HEK293 (cell line): ENCODE measurements around the gene HPD.
A peak's percentile ranks its signal among the peaks of the same experiment; 100 is the strongest.

ENCODE experiments used
- CTCF ChIA-PET: fragments of 350-600 bp; formaldehyde crosslinking; extraction: SDS; loops from one replicate; lab custom pipeline; 2021; ENCODE audit warnings: antibody characterized with exemption; lab: Yijun Ruan, JAX
- POLR2A ChIA-PET: fragments of 300-600 bp; formaldehyde crosslinking; extraction: SDS; loops from one replicate; lab custom pipeline; 2020; ENCODE audit warnings: antibody characterized with exemption, inconsistent platforms; lab: Yijun Ruan, JAX
- H3K27ac ChIP-seq: fragments of 200-500 bp; sonication (Bioruptor generic); 2 replicates; pipeline ENCODE4 v1.5.1; 2014; ENCODE audit warnings: low read depth, low read length, control low read depth, inconsistent platforms; ENCODE audit errors: extremely low read depth
- H3K36me3 ChIP-seq, 2 experiments: fragments of 200-500 bp in 1 of 2; sonication (Bioruptor generic) in 1 of 2; 1 replicate in 1 of 2; 2 replicates in 1 of 2; pipeline ENCODE4 v1.5.1; 2014 to 2017; ENCODE audit warnings: inconsistent platforms in 2 of 2, low read length in 2 of 2; ENCODE audit not compliant: control insufficient read depth in 2 of 2, insufficient read depth in 1 of 2
- H3K4me1 ChIP-seq: fragments of 200-500 bp; sonication (Bioruptor generic); 2 replicates; pipeline ENCODE4 v1.5.1; 2014; ENCODE audit warnings: mild to moderate bottlenecking, low read length, inconsistent platforms; ENCODE audit not compliant: control insufficient read depth, insufficient read depth
- H3K4me3 ChIP-seq: 2 replicates; pipeline ENCODE4 v1.5.1; 2011; ENCODE audit warnings: low read depth, mild to moderate bottlenecking, control low read depth, low read length, moderate library complexity
- H3K9me3 ChIP-seq: fragments of 200-500 bp; sonication (Bioruptor generic); 2 replicates; pipeline ENCODE4 v1.5.1; 2014; ENCODE audit warnings: low read depth, low read length, inconsistent platforms; ENCODE audit not compliant: control insufficient read depth, insufficient read depth
- FEZF1 ChIP-seq: fragments of 450-650 bp; formaldehyde crosslinking; IDR thresholded peaks from 2 replicates; pipeline ENCODE4 v1.5.1; 2016; ENCODE audit warnings: missing biosample characterization, missing genetic modification characterization
- HOXC10 ChIP-seq: sonication (generic); formaldehyde crosslinking; IDR thresholded peaks from 2 replicates; pipeline ENCODE4 v1.8.1; 2023; ENCODE audit warnings: mild to moderate bottlenecking, missing genetic modification reagents
- HOXD13 ChIP-seq: sonication (generic); formaldehyde crosslinking; IDR thresholded peaks from 2 replicates; pipeline ENCODE4 v1.8.0; 2022; ENCODE audit warnings: missing genetic modification reagents, borderline replicate concordance
- KLF10 ChIP-seq: fragments of 450-650 bp; IDR thresholded peaks from 2 replicates; pipeline ENCODE4 v1.5.1; 2018; ENCODE audit warnings: missing biosample characterization, mild to moderate bottlenecking, missing genetic modification characterization
- MEIS1 ChIP-seq: sonication (generic); formaldehyde crosslinking; IDR thresholded peaks from 2 replicates; pipeline ENCODE4 v1.8.1; 2022; ENCODE audit warnings: missing genetic modification reagents, mild to moderate bottlenecking, borderline replicate concordance
- SCRT1 ChIP-seq: fragments of 450-650 bp; formaldehyde crosslinking; IDR thresholded peaks from 2 replicates; pipeline ENCODE4 v1.5.1; 2016; ENCODE audit warnings: missing biosample characterization, missing genetic modification characterization, borderline replicate concordance
- SP2 ChIP-seq: fragments of 450-650 bp; formaldehyde crosslinking; IDR thresholded peaks from 2 replicates; pipeline ENCODE4 v1.5.1; 2016; ENCODE audit warnings: missing biosample characterization, missing genetic modification characterization
- SP3 ChIP-seq: fragments of 450-650 bp; formaldehyde crosslinking; IDR thresholded peaks from 2 replicates; pipeline ENCODE4 v1.5.1; 2016; ENCODE audit warnings: missing biosample characterization, missing genetic modification characterization
- YY1 ChIP-seq: fragments of 450-650 bp; formaldehyde crosslinking; IDR thresholded peaks from 2 replicates; pipeline ENCODE4 v1.5.1; 2018; ENCODE audit warnings: missing biosample characterization, missing genetic modification characterization
- ZBTB7A ChIP-seq: fragments of 450-650 bp; formaldehyde crosslinking; IDR thresholded peaks from 2 replicates; pipeline ENCODE4 v1.5.1; 2016; ENCODE audit warnings: low read depth, missing biosample characterization, missing genetic modification characterization
- ZFHX2 ChIP-seq: fragments of 450-650 bp; formaldehyde crosslinking; conservative IDR thresholded peaks from 2 replicates; pipeline ENCODE4 v1.5.1; 2016; ENCODE audit warnings: missing biosample characterization, missing genetic modification characterization
- ZNF112 ChIP-seq: fragments of 450-650 bp; formaldehyde crosslinking; IDR thresholded peaks from 2 replicates; pipeline ENCODE4 v1.5.0; 2017; ENCODE audit warnings: missing biosample characterization, missing genetic modification characterization
- ZNF138 ChIP-seq: fragments of 450-650 bp; formaldehyde crosslinking; IDR thresholded peaks from 2 replicates; pipeline ENCODE4 v1.5.1; 2016; ENCODE audit warnings: missing biosample characterization, missing genetic modification characterization, borderline replicate concordance
- ZNF23 ChIP-seq: fragments of 450-650 bp; formaldehyde crosslinking; IDR thresholded peaks from 2 replicates; pipeline ENCODE4 v1.5.1; 2016; ENCODE audit warnings: missing biosample characterization, missing genetic modification characterization, borderline replicate concordance
- ZNF416 ChIP-seq: fragments of 450-650 bp; formaldehyde crosslinking; IDR thresholded peaks from 2 replicates; pipeline ENCODE4 v1.5.1; 2016; ENCODE audit warnings: missing biosample characterization, missing genetic modification characterization
- ZNF48 ChIP-seq: fragments of 450-650 bp; formaldehyde crosslinking; IDR thresholded peaks from 2 replicates; pipeline ENCODE4 v1.5.1; 2016; ENCODE audit warnings: missing biosample characterization, missing genetic modification characterization
- ZNF514 ChIP-seq: fragments of 450-650 bp; formaldehyde crosslinking; IDR thresholded peaks from 2 replicates; pipeline ENCODE4 v1.5.1; 2016; ENCODE audit warnings: missing biosample characterization, missing genetic modification characterization
- ZNF548 ChIP-seq: fragments of 450-650 bp; formaldehyde crosslinking; IDR thresholded peaks from 2 replicates; pipeline ENCODE4 v1.5.1; 2016; ENCODE audit warnings: missing biosample characterization, missing genetic modification characterization
- ZNF654 ChIP-seq: fragments of 450-650 bp; formaldehyde crosslinking; IDR thresholded peaks from 2 replicates; pipeline ENCODE4 v1.5.1; 2016; ENCODE audit warnings: low read depth, missing biosample characterization, missing genetic modification characterization
- ZSCAN16 ChIP-seq: fragments of 450-650 bp; formaldehyde crosslinking; IDR thresholded peaks from 2 replicates; pipeline ENCODE4 v1.5.1; 2016; ENCODE audit warnings: missing biosample characterization, missing genetic modification characterization
- TF ChIP-seq, protein P1 (sequence below): fragments of 450-650 bp; formaldehyde crosslinking; IDR thresholded peaks from 2 replicates; pipeline ENCODE4 v1.5.1; 2016; ENCODE audit warnings: missing biosample characterization, missing genetic modification characterization
- TF ChIP-seq, protein P2 (sequence below): fragments of 450-650 bp; formaldehyde crosslinking; IDR thresholded peaks from 2 replicates; pipeline ENCODE4; 2016; ENCODE audit warnings: missing biosample characterization, missing genetic modification characterization
- TF ChIP-seq, protein P3 (sequence below): fragments of 450-650 bp; formaldehyde crosslinking; IDR thresholded peaks from 2 replicates; pipeline ENCODE4 v1.5.1; 2016; ENCODE audit warnings: missing biosample characterization, missing genetic modification characterization
- TF ChIP-seq, protein P4 (sequence below): fragments of 450-650 bp; formaldehyde crosslinking; IDR thresholded peaks from 2 replicates; pipeline ENCODE4 v1.5.1; 2016; ENCODE audit warnings: missing biosample characterization, missing genetic modification characterization, borderline replicate concordance
- TF ChIP-seq, protein P5 (sequence below): fragments of 450-650 bp; formaldehyde crosslinking; IDR thresholded peaks from 2 replicates; pipeline ENCODE4 v1.5.1; 2016; ENCODE audit warnings: missing biosample characterization, missing genetic modification characterization
- TF ChIP-seq, protein P6 (sequence below): fragments of 450-650 bp; formaldehyde crosslinking; IDR thresholded peaks from 2 replicates; pipeline ENCODE4 v1.5.1; 2016; ENCODE audit warnings: missing biosample characterization, missing genetic modification characterization, low read depth

HPD gene

DNA sequence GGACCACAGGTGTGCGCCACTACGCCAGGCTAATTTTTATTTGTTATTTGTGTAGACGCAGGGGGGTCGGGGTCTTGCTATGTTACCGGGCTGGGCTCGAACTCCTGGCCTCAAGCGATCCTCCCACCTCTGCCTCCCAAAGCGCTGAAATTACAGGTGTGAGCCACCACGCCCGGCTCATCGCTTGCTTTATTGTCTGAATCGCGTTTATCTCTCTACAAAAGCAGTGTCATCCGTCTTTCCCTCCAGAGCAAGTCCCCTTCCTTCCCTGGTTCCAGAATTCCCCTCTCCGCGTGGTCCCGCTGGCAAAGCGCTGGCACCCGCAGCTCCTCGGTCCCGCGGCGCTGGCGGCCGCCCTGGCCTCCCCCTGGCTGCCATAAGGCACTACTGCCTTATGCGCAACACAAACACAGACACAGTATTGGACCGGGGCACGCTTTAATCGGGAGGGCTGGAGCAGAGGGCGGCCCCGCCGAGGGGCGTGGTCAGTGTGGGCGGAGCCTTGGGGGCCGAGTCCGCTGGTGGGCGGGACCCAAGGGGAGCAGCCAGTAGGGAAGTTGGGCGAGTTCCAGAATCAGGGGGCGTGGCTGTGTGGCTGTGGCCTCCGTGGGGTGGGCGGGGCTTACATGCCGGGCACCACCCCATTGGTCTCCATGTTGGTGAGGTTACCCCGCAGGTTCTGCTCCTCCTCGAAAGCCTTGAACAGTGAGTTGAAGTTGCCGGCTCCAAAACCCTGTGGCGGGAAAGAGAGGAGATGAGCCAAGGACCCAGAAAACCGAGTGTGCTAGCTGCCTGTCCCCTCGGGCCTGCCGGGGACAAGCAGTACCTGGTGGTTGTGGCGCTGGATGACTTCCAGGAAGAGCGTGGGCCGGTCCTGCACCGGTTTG, 19.3 kb downstream of the HPD start:
- Histone ChIP-seq H3K4me1 (peaks cover 5% of the 10 kb centered on the region; the same call in 1 of the 2 replicates), H3K36me3 (no peaks in the 10 kb centered on the region), H3K4me3 (peak overlapping the region; percentile 55), H3K27ac (peak overlapping the region; percentile 46; the same call in 1 of the 2 replicates), H3K9me3 (no peaks in the 10 kb centered on the region)
- CTCF ChIA-PET = interaction anchor here (1.0 to 3.6 kb wide), 4 partner anchors 15 to 45 kb away, joined by 3 to 24 read pairs (median 14); partner anchors contain the start of gene RHOF
- POLR2A ChIA-PET = interaction anchor here (0.6 to 1.0 kb wide), 7 partner anchors 29 to 599 kb away, joined by 3 to 5 read pairs (median 3); partner anchors contain the start of gene PSMD9
- TF ChIP-seq ZNF112 = no peak
- no peak for TF ChIP-seq ZNF514
- TF ChIP-seq, protein P1, sequence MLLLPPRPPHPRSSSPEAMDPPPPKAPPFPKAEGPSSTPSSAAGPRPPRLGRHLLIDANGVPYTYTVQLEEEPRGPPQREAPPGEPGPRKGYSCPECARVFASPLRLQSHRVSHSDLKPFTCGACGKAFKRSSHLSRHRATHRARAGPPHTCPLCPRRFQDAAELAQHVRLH (tag by site-specific recombination) = no peak
- TF ChIP-seq ZNF654 (tag by site-specific recombination) = no peak
- TF ChIP-seq SCRT1 = peak; percentile 69; the same call in 1 of the 2 replicates
- no peak for TF ChIP-seq YY1 (tag by site-specific recombination)
- TF ChIP-seq, protein P2, sequence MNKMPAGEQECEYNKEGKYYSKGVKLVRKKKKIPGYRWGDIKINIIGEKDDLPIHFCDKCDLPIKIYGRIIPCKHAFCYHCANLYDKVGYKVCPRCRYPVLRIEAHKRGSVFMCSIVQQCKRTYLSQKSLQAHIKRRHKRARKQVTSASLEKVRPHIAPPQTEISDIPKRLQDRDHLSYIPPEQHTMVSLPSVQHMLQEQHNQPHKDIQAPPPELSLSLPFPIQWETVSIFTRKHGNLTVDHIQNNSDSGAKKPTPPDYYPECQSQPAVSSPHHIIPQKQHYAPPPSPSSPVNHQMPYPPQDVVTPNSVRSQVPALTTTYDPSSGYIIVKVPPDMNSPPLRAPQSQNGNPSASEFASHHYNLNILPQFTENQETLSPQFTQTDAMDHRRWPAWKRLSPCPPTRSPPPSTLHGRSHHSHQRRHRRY (tag by site-specific recombination) = no peak
- TF ChIP-seq ZNF23 (tag by site-specific recombination) = no peak
- peak; percentile 87 for TF ChIP-seq ZFHX2 (tag by site-specific recombination)
- TF ChIP-seq ZNF416 (tag by site-specific recombination) = no peak
- TF ChIP-seq ZNF138 (tag by site-specific recombination) = no peak
- TF ChIP-seq ZSCAN16 (tag by site-specific recombination) = no peak
- TF ChIP-seq, protein P3, sequence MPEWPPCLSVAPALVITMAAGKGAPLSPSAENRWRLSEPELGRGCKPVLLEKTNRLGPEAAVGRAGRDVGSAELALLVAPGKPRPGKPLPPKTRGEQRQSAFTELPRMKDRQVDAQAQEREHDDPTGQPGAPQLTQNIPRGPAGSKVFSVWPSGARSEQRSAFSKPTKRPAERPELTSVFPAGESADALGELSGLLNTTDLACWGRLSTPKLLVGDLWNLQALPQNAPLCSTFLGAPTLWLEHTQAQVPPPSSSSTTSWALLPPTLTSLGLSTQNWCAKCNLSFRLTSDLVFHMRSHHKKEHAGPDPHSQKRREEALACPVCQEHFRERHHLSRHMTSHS (tag by site-specific recombination) = no peak
- TF ChIP-seq, protein P4, sequence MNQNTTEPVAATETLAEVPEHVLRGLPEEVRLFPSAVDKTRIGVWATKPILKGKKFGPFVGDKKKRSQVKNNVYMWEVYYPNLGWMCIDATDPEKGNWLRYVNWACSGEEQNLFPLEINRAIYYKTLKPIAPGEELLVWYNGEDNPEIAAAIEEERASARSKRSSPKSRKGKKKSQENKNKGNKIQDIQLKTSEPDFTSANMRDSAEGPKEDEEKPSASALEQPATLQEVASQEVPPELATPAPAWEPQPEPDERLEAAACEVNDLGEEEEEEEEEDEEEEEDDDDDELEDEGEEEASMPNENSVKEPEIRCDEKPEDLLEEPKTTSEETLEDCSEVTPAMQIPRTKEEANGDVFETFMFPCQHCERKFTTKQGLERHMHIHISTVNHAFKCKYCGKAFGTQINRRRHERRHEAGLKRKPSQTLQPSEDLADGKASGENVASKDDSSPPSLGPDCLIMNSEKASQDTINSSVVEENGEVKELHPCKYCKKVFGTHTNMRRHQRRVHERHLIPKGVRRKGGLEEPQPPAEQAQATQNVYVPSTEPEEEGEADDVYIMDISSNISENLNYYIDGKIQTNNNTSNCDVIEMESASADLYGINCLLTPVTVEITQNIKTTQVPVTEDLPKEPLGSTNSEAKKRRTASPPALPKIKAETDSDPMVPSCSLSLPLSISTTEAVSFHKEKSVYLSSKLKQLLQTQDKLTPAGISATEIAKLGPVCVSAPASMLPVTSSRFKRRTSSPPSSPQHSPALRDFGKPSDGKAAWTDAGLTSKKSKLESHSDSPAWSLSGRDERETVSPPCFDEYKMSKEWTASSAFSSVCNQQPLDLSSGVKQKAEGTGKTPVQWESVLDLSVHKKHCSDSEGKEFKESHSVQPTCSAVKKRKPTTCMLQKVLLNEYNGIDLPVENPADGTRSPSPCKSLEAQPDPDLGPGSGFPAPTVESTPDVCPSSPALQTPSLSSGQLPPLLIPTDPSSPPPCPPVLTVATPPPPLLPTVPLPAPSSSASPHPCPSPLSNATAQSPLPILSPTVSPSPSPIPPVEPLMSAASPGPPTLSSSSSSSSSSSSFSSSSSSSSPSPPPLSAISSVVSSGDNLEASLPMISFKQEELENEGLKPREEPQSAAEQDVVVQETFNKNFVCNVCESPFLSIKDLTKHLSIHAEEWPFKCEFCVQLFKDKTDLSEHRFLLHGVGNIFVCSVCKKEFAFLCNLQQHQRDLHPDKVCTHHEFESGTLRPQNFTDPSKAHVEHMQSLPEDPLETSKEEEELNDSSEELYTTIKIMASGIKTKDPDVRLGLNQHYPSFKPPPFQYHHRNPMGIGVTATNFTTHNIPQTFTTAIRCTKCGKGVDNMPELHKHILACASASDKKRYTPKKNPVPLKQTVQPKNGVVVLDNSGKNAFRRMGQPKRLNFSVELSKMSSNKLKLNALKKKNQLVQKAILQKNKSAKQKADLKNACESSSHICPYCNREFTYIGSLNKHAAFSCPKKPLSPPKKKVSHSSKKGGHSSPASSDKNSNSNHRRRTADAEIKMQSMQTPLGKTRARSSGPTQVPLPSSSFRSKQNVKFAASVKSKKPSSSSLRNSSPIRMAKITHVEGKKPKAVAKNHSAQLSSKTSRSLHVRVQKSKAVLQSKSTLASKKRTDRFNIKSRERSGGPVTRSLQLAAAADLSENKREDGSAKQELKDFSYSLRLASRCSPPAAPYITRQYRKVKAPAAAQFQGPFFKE (tag by site-specific recombination) = no peak
- TF ChIP-seq, protein P5, sequence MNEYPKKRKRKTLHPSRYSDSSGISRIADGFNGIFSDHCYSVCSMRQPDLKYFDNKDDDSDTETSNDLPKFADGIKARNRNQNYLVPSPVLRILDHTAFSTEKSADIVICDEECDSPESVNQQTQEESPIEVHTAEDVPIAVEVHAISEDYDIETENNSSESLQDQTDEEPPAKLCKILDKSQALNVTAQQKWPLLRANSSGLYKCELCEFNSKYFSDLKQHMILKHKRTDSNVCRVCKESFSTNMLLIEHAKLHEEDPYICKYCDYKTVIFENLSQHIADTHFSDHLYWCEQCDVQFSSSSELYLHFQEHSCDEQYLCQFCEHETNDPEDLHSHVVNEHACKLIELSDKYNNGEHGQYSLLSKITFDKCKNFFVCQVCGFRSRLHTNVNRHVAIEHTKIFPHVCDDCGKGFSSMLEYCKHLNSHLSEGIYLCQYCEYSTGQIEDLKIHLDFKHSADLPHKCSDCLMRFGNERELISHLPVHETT (tag by site-specific recombination) = 0 out of 2 replicates have a peak, but pooled peaks have one; percentile 16
- TF ChIP-seq HOXC10 (CRISPR knock-in tag) = no peak
- TF ChIP-seq SP2 (tag by site-specific recombination) = peak; percentile 98
- TF ChIP-seq FEZF1 (tag by site-specific recombination) = peak; percentile 96
- TF ChIP-seq ZNF548 (tag by site-specific recombination) = no peak
- TF ChIP-seq, protein P6, sequence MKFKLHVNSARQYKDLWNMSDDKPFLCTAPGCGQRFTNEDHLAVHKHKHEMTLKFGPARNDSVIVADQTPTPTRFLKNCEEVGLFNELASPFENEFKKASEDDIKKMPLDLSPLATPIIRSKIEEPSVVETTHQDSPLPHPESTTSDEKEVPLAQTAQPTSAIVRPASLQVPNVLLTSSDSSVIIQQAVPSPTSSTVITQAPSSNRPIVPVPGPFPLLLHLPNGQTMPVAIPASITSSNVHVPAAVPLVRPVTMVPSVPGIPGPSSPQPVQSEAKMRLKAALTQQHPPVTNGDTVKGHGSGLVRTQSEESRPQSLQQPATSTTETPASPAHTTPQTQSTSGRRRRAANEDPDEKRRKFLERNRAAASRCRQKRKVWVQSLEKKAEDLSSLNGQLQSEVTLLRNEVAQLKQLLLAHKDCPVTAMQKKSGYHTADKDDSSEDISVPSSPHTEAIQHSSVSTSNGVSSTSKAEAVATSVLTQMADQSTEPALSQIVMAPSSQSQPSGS (tag by site-specific recombination) = no peak
- TF ChIP-seq ZNF48 (tag by site-specific recombination) = no peak
- TF ChIP-seq KLF10 = peak; percentile 87
- no peak for TF ChIP-seq MEIS1 (CRISPR knock-in tag)
- TF ChIP-seq ZBTB7A = no peak
- peak; percentile 99 for TF ChIP-seq SP3 (tag by site-specific recombination)
- no peak for TF ChIP-seq HOXD13 (CRISPR knock-in tag)
